ENCODE results near the gene KLC3.
"Not testable (repeated sequence)": the region's sequence is repeated elsewhere in the genome, so short reads cannot be mapped to it uniquely, and the experiment has no call there.

Gene KLC3

GRCh38 chr19:45320997-45321775, 19.4 kb upstream of the KLC3 start:
- no peak for DNase-seq

GRCh38 chr19:45321848-45322247, 18.7 kb upstream of the KLC3 start:
- DNase-seq, result no peak

GRCh38 chr19:45322311-45322710, 18.2 kb upstream of the KLC3 start:
- DNase-seq, result no peak

GRCh38 chr19:45322744-45323281, 17.7 kb upstream of the KLC3 start, which contains the start of gene CKM:
Gene CKM (minus strand): TSS chr19:45322875. CDS start chr19:45319713, 3,162 bp downstream.
- DNase-seq, result no peak

GRCh38 chr19:45323671-45324081, 16.9 kb upstream of the KLC3 start:
- DNase-seq, result no peak

GRCh38 chr19:45324349-45324907, 16.1 kb upstream of the KLC3 start:
- DNase-seq, result no peak

- no peak for DNase-seq
Measured at GRCh38 chr19:45327404-45328143, 13.0 kb upstream of the KLC3 start.

- no peak for DNase-seq
Measured at GRCh38 chr19:45331411-45331810, 9.1 kb upstream of the KLC3 start.

- DNase-seq, result no peak
Measured at GRCh38 chr19:45333609-45334303, 6.8 kb upstream of the KLC3 start.

GRCh38 chr19:45334881-45335280, 5.7 kb upstream of the KLC3 start:
- not testable (repeated sequence) for DNase-seq

- no peak for DNase-seq
Measured at GRCh38 chr19:45336696-45337251, 3.8 kb upstream of the KLC3 start.

GRCh38 chr19:45339629-45340028, 921 bp upstream of the KLC3 start:
- no peak for DNase-seq

- DNase-seq, result no peak
Measured at GRCh38 chr19:45340899-45341453, 426 bp downstream of the KLC3 start.

GRCh38 chr19:45342911-45343310, 2.4 kb downstream of the KLC3 start:
- no peak for DNase-seq

GRCh38 chr19:45344621-45345505, 4.3 kb downstream of the KLC3 start:
- DNase-seq, result no peak

- no peak for DNase-seq
Measured at GRCh38 chr19:45345506-45345860, 4.9 kb downstream of the KLC3 start.

GRCh38 chr19:45346449-45346848, 5.9 kb downstream of the KLC3 start:
- DNase-seq, result no peak

- DNase-seq, result no peak
Measured at GRCh38 chr19:45347570-45348366, 7.2 kb downstream of the KLC3 start.

GRCh38 chr19:45348367-45349125, 8.0 kb downstream of the KLC3 start:
- DNase-seq, result no peak

- no peak for DNase-seq
Measured at GRCh38 chr19:45349126-45349415, 8.5 kb downstream of the KLC3 start.
